H1 (cell line): ENCODE results near the gene SH3RF2. TPM values are rescaled to one million over a fixed set of nuclear protein-coding genes. Genes with fewer than 3 reads are reported as not detected.

Experiments
- CTCF ChIA-PET: fragments of 300-600 bp; sonication (Branson Sonifier 250); formaldehyde crosslinking; loops from one replicate; lab custom pipeline; 2021; ENCODE audit not compliant: partially characterized antibody; lab: Charles Lee
- POLR2A ChIA-PET: fragments of 300-600 bp; sonication (Branson Sonifier 250); formaldehyde crosslinking; loops from one replicate; lab custom pipeline; 2021; ENCODE audit warnings: inconsistent platforms; ENCODE audit not compliant: partially characterized antibody; lab: Charles Lee
- DNase-seq, 2 experiments: peaks; one replicate each; pipeline versions ENCODE4 v3.0.0 to v3.0.0-alpha.2; 2010 to 2022; ENCODE audit warnings: low spot score in 2 of 2, low read depth in 1 of 2, mixed read lengths in 1 of 2
- FAIRE-seq: peaks from 2 replicates; lab custom pipeline; 2011; peaks lifted over from hg19 to GRCh38; lab: Jason Lieb, UNC
- H2AFZ ChIP-seq: 2 replicates; pipeline ENCODE4 v1.8.1; 2012; ENCODE audit warnings: low read length, inconsistent platforms
- H2AK5ac ChIP-seq: 2 replicates; pipeline ENCODE4 v1.6.1; 2013; ENCODE audit warnings: low read depth, low read length
- H2BK120ac ChIP-seq: replicated peaks from 2 replicates; pipeline ENCODE3; 2013; ENCODE audit warnings: low read depth, low read length, inconsistent platforms
- H2BK12ac ChIP-seq: 2 replicates; pipeline ENCODE4 v1.6.1; 2013; ENCODE audit warnings: low read depth, low read length
- H2BK15ac ChIP-seq: 2 replicates; pipeline ENCODE4 v1.6.1; 2013; ENCODE audit warnings: low read length
- H2BK20ac ChIP-seq: 2 replicates; pipeline ENCODE4 v1.6.1; 2013; ENCODE audit warnings: low read length
- H2BK5ac ChIP-seq: 2 replicates; pipeline ENCODE4 v1.6.1; 2013; ENCODE audit warnings: low read depth, low read length
- H3K14ac ChIP-seq: 2 replicates; pipeline ENCODE4 v1.6.1; 2013; ENCODE audit warnings: inconsistent platforms; ENCODE audit not compliant: insufficient read length
- H3K18ac ChIP-seq: 2 replicates; pipeline ENCODE4 v1.6.1; 2013; ENCODE audit warnings: low read length; ENCODE audit errors: extremely low read depth
- H3K23ac ChIP-seq: 2 replicates; pipeline ENCODE4 v1.6.1; 2013; ENCODE audit warnings: inconsistent platforms; ENCODE audit not compliant: insufficient read length
- H3K23me2 ChIP-seq: 2 replicates; pipeline ENCODE4 v1.6.1; 2013; ENCODE audit warnings: low read depth, low read length
- H3K27ac ChIP-seq: 2 replicates; pipeline ENCODE4 v1.6.1; 2011; ENCODE audit warnings: low read depth, low read length, inconsistent platforms
- H3K27me3 ChIP-seq, 4 experiments: replicated peaks in 1 of 4; 1 replicate in 1 of 4; 2 replicates in 3 of 4; pipeline versions ENCODE4 v1.6.1 to v1.8.1; 2011 to 2013; ENCODE audit warnings: low read length in 3 of 4, mild to moderate bottlenecking in 3 of 4, inconsistent platforms in 2 of 4, mixed read lengths in 2 of 4, moderate library complexity in 1 of 4; ENCODE audit not compliant: control insufficient read depth in 3 of 4, insufficient read depth in 3 of 4; ENCODE audit errors: extremely low read depth in 1 of 4
- H3K36me3 ChIP-seq, 4 experiments: 2 replicates each; pipeline versions ENCODE4 v1.6.1 to v1.8.1; 2011 to 2013; ENCODE audit warnings: mild to moderate bottlenecking in 4 of 4, low read length in 3 of 4, moderate library complexity in 2 of 4, control low read depth in 1 of 4, inconsistent platforms in 1 of 4; ENCODE audit not compliant: insufficient read depth in 4 of 4, control insufficient read depth in 2 of 4
- H3K4ac ChIP-seq: replicated peaks from 2 replicates; pipeline ENCODE3; 2013; ENCODE audit warnings: low read length, low read depth, mixed read lengths, inconsistent platforms; ENCODE audit not compliant: insufficient read length
- H3K4me1 ChIP-seq, 4 experiments: replicated peaks in 1 of 4; 1 replicate in 1 of 4; 2 replicates in 3 of 4; pipeline versions ENCODE4 v1.6.1 to v1.8.1; 2011 to 2013; ENCODE audit warnings: low read length in 3 of 4, inconsistent platforms in 2 of 4, mixed read lengths in 1 of 4; ENCODE audit not compliant: insufficient read depth in 4 of 4, control insufficient read depth in 3 of 4
- H3K4me2 ChIP-seq, 2 experiments: 2 replicates each; pipeline versions ENCODE4 v1.6.1 to v1.8.1; 2011 to 2013; ENCODE audit warnings: low read depth in 2 of 2, low read length in 2 of 2, control low read depth in 1 of 2, inconsistent platforms in 1 of 2, mild to moderate bottlenecking in 1 of 2; ENCODE audit not compliant: insufficient read depth in 1 of 2
- H3K4me3 ChIP-seq, 4 experiments: fragments of 200-600, 300-600 bp in 1 of 4; sonication (generic), shearing (Covaris generic), sonication (Bioruptor Twin) in 1 of 4; 2 replicates each; pipeline versions ENCODE4 v1.5.1 to v1.8.1; 2011 to 2016; ENCODE audit warnings: low read length in 4 of 4, low read depth in 3 of 4, control low read depth in 2 of 4, inconsistent platforms in 2 of 4, mild to moderate bottlenecking in 2 of 4, mixed read lengths in 1 of 4, moderate library complexity in 1 of 4; ENCODE audit not compliant: insufficient read depth in 2 of 4; ENCODE audit errors: extremely low read depth in 1 of 4
- H3K56ac ChIP-seq: replicated peaks from 2 replicates; pipeline ENCODE3; 2013; ENCODE audit warnings: low read depth, mild to moderate bottlenecking, mixed read lengths, low read length, inconsistent platforms; ENCODE audit not compliant: insufficient read length
- H3K79me1 ChIP-seq: 2 replicates; pipeline ENCODE4 v1.6.1; 2013; ENCODE audit warnings: low read depth, low read length, control low read depth
- H3K79me2 ChIP-seq, 2 experiments: 2 replicates each; pipeline versions ENCODE4 v1.6.1 to v1.8.1; 2012 to 2013; ENCODE audit warnings: low read length in 2 of 2, mild to moderate bottlenecking in 2 of 2, inconsistent platforms in 1 of 2; ENCODE audit not compliant: insufficient read depth in 2 of 2, control insufficient read depth in 1 of 2
- H3K9ac ChIP-seq, 4 experiments: replicated peaks in 1 of 4; 1 replicate in 1 of 4; 2 replicates in 3 of 4; pipeline versions ENCODE4 v1.6.1 to v1.8.1; 2011 to 2013; ENCODE audit warnings: low read depth in 3 of 4, low read length in 3 of 4, control low read depth in 2 of 4, mild to moderate bottlenecking in 2 of 4, moderate library complexity in 2 of 4, inconsistent platforms in 1 of 4; ENCODE audit errors: extremely low read depth in 1 of 4
- H3K9me3 ChIP-seq, 2 experiments: 2 replicates each; pipeline versions ENCODE4 v1.6.1 to v1.8.1; 2012 to 2013; ENCODE audit warnings: mild to moderate bottlenecking in 2 of 2, moderate library complexity in 2 of 2, control low read depth in 1 of 2, inconsistent platforms in 1 of 2, low read depth in 1 of 2, low read length in 1 of 2, mixed read lengths in 1 of 2; ENCODE audit not compliant: insufficient read depth in 2 of 2
- H4K20me1 ChIP-seq, 2 experiments: replicated peaks in 1 of 2; 2 replicates each; pipeline versions ENCODE3 to v1.8.1; 2011 to 2013; ENCODE audit warnings: inconsistent platforms in 2 of 2, low read length in 2 of 2, mild to moderate bottlenecking in 1 of 2; ENCODE audit not compliant: insufficient read depth in 2 of 2, control insufficient read depth in 1 of 2
- H4K5ac ChIP-seq: 2 replicates; pipeline ENCODE4 v1.6.1; 2013; ENCODE audit warnings: low read length, low read depth, mixed read lengths, inconsistent platforms; ENCODE audit not compliant: insufficient read length
- H4K8ac ChIP-seq: 2 replicates; pipeline ENCODE4 v1.8.0; 2013; ENCODE audit warnings: mild to moderate bottlenecking, moderate library complexity, low read length, inconsistent platforms; ENCODE audit not compliant: insufficient read depth; ENCODE audit errors: extremely low read depth
- H4K91ac ChIP-seq: replicated peaks from 2 replicates; pipeline ENCODE3; 2013; ENCODE audit warnings: low read length, mixed read lengths, inconsistent platforms; ENCODE audit not compliant: insufficient read length
- GABPA ChIP-seq: IDR thresholded peaks from 2 replicates; pipeline ENCODE4 v1.6.1; 2011; ENCODE audit warnings: mild to moderate bottlenecking, low read length, moderate library complexity, borderline replicate concordance; ENCODE audit not compliant: insufficient read depth
- HDAC2 ChIP-seq, 2 experiments: fragments of 300-600 bp in 1 of 2; sonication (generic) in 1 of 2; IDR thresholded peaks; 2 replicates each; pipeline ENCODE4 v1.6.1; 2011 to 2012; ENCODE audit warnings: low read depth in 2 of 2, low read length in 2 of 2, mild to moderate bottlenecking in 2 of 2, moderate library complexity in 2 of 2, borderline replicate concordance in 1 of 2, inconsistent platforms in 1 of 2
- RAD21 ChIP-seq, 2 experiments: IDR thresholded peaks in 1 of 2; conservative IDR thresholded peaks in 1 of 2; 2 replicates each; pipeline ENCODE4 v1.6.1; 2011; ENCODE audit warnings: low read depth in 2 of 2, low read length in 2 of 2, improper control_type of control experiment in 1 of 2, inconsistent platforms in 1 of 2, mild to moderate bottlenecking in 1 of 2, moderate library complexity in 1 of 2
- RBBP5 ChIP-seq: IDR thresholded peaks from 2 replicates; pipeline ENCODE4 v1.7.1; 2012; ENCODE audit warnings: low read depth, mild to moderate bottlenecking, inconsistent platforms, low read length, moderate library complexity, borderline replicate concordance
- TAF7 ChIP-seq: optimal IDR thresholded peaks from 2 replicates; pipeline ENCODE3; 2011; ENCODE audit warnings: low read depth, mild to moderate bottlenecking, inconsistent platforms, low read length, moderate library complexity, borderline replicate concordance
- TEAD4 ChIP-seq: IDR thresholded peaks from 2 replicates; pipeline ENCODE4 v1.6.1; 2012; ENCODE audit warnings: low read depth, low read length, inconsistent platforms, mixed read lengths
- ZNF274 ChIP-seq: IDR thresholded peaks from 2 replicates; pipeline ENCODE4 v1.7.0; 2012; ENCODE audit warnings: low read length, borderline replicate concordance; ENCODE audit errors: extremely low read depth
- WGBS, 2 experiments: shearing (Covaris generic) in 1 of 2; methylation state at CpG; one replicate each; pipeline versions ENCODE4 v1.1.6 to v1.1.7; 2013 to 2015; ENCODE audit warnings: low lambda C conversion rate in 2 of 2, mixed read lengths in 2 of 2, inconsistent platforms in 1 of 2, low coverage in 1 of 2, missing lambda C conversion rate in 1 of 2; ENCODE audit not compliant: insufficient replicate concordance in 2 of 2, insufficient coverage in 1 of 2, insufficient read length in 1 of 2; ENCODE audit errors: extremely low coverage in 1 of 2, missing lambda C conversion rate in 1 of 2; 5-methylcytosine and 5-hydroxymethylcytosine counted together
- polyA plus RNA-seq, 7 experiments: library from polyadenylated mRNA; depleted of rRNA in 3 of 7; stranded (reverse) in 5 of 7; unstranded in 2 of 7; fragments of >200 nt in 5 of 7; fragments of 200-250 nt in 2 of 7; gene quantifications; 1 replicate in 5 of 7; 2 replicates in 1 of 7; 4 replicates in 1 of 7; pipeline versions ENCODE4 v1.2.1 to v1.2.3, GENCODE V29; 2011 to 2013; ENCODE audit warnings: missing spikeins in 2 of 7, mixed read lengths in 2 of 7
- total RNA-seq: library from RNA; stranded (reverse); fragmentation: NEBNext Ultra II Directional; extraction: Animal tissue kit (Norgen Biotek cat#: 25700); gene quantifications from 2 replicates; pipeline ENCODE4 v1.2.1, GENCODE V29; 2021
- TF ChIP-seq, protein P1 (sequence below), 3 experiments: IDR thresholded peaks; 1 replicate in 2 of 3; 2 replicates in 1 of 3; pipeline versions ENCODE4 v1.5.1 to v1.6.1; 2011; ENCODE audit warnings: low read length in 3 of 3, mild to moderate bottlenecking in 3 of 3, inconsistent platforms in 2 of 3, low read depth in 1 of 3, moderate library complexity in 1 of 3; ENCODE audit not compliant: insufficient read depth in 1 of 3; ENCODE audit errors: control extremely low read depth in 1 of 3

Gene SH3RF2
- total and polyA plus RNA-seq, 2 of the 8 experiments (the other 6 are each of a cell fraction or from before 2014, with no cell fraction given), result 0.80 to 0.95 TPM

DNA sequence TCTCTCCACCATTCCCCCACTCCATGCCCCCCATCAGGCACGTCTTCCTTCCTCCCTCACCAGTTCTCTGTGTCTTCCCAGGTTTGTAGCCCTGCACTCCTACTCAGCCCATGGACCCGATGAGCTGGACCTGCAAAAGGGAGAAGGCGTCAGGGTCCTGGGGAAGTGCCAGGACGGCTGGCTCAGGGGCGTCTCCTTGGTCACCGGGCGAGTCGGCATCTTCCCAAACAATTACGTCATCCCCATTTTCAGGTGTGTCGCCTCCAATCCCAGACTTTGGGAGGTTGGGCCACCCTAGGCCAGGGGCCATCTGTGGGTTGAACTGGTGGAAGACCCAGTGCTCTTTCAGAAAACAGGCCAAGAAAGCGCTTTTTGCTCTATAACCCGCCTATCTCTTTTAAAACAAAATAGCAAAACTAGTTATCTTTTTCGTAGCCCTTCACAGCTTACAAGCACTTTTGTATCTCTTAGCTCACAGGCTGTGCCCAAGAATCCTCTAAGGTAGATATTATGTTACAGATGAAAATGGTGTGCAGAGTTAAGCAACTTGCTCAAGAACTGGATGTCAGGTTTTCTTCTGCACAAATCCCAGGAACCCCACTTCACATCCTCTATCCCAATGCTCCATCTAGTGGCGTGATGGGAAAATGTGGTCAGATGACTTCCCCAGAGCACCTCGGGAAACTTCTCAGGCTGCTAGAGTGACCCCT, 112.8 kb downstream of the SH3RF2 start:
- Histone ChIP-seq H3K14ac (no peak overlapping the region), H3K27me3 (no peaks in the 10 kb centered on the region), H4K5ac (no peak overlapping the region), H4K8ac (no peak overlapping the region), H3K4me3 (no peak overlapping the region), H3K27ac (no peak overlapping the region), H2AFZ (peak overlapping the region; percentile 91; the same call in 1 of the 2 replicates), H3K56ac (no peak overlapping the region), H3K9ac (no peak overlapping the region), H4K20me1 (no peaks in the 10 kb centered on the region), H3K4me1 (no peaks in the 10 kb centered on the region; a peak in 1 of 7 replicates), H2AK5ac (no peak overlapping the region), H3K18ac (no peak overlapping the region), H3K36me3 (no peaks in the 10 kb centered on the region), H2BK12ac (no peak overlapping the region), H4K91ac (no peak overlapping the region), H3K23me2 (no peaks in the 10 kb centered on the region), H3K4ac (no peak overlapping the region), H2BK15ac (no peak overlapping the region), H2BK5ac (no peak overlapping the region), H3K79me1 (no peaks in the 10 kb centered on the region), H2BK20ac (no peak overlapping the region), H3K4me2 (no peak overlapping the region), H3K79me2 (no peaks in the 10 kb centered on the region), H2BK120ac (no peak overlapping the region), H3K23ac (no peak overlapping the region), H3K9me3 (no peaks in the 10 kb centered on the region)
- DNase-seq (peak in 1 of 2 experiments; percentile 76), FAIRE-seq (peak; percentile 87)
- POLR2A ChIA-PET, result no interaction called here
- WGBS, 2 experiments, result 80% methylated on average over 15 of the region's 15 CpGs; no CpG with 5 or more reads in 1 of the 2 experiments
- CTCF ChIA-PET, result interaction anchor here (0.6 to 8.2 kb wide), 26 partner anchors 8 to 1716 kb away, joined by 3 to 77 read pairs (median 5); no protein-coding TSS in a partner anchor
- TF ChIP-seq HDAC2 (IDR thresholded peaks at IDR 0.05; ENCODE audit: borderline replicate concordance in 1 of 2, low read depth in 2 of 2, low read length in 2 of 2) (no peak), RBBP5 (no peak), TAF7 (no peak), GABPA (no peak), RAD21 (IDR thresholded peaks at IDR 0.05 in 1 of 2, conservative IDR thresholded peaks at IDR 0.05 in 1 of 2; ENCODE audit: low read depth in 2 of 2, low read length in 2 of 2) (peak; percentile 96 to 98), ZNF274 (no peak), TEAD4 (no peak)
- TF ChIP-seq, protein P1, sequence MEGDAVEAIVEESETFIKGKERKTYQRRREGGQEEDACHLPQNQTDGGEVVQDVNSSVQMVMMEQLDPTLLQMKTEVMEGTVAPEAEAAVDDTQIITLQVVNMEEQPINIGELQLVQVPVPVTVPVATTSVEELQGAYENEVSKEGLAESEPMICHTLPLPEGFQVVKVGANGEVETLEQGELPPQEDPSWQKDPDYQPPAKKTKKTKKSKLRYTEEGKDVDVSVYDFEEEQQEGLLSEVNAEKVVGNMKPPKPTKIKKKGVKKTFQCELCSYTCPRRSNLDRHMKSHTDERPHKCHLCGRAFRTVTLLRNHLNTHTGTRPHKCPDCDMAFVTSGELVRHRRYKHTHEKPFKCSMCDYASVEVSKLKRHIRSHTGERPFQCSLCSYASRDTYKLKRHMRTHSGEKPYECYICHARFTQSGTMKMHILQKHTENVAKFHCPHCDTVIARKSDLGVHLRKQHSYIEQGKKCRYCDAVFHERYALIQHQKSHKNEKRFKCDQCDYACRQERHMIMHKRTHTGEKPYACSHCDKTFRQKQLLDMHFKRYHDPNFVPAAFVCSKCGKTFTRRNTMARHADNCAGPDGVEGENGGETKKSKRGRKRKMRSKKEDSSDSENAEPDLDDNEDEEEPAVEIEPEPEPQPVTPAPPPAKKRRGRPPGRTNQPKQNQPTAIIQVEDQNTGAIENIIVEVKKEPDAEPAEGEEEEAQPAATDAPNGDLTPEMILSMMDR (IDR thresholded peaks at IDR 0.05; ENCODE audit: control extremely low read depth in 1 of 3, insufficient read depth in 1 of 3, low read depth in 1 of 3, low read length in 3 of 3), result peak; percentile 66 to 88 (median 87)
